ENCODE data around the gene AGBL4.

AGBL4 gene

GRCh38 chr1:48718705-48719104, 1305.0 kb downstream of the AGBL4 start:
- TF ChIP-seq, protein P1, sequence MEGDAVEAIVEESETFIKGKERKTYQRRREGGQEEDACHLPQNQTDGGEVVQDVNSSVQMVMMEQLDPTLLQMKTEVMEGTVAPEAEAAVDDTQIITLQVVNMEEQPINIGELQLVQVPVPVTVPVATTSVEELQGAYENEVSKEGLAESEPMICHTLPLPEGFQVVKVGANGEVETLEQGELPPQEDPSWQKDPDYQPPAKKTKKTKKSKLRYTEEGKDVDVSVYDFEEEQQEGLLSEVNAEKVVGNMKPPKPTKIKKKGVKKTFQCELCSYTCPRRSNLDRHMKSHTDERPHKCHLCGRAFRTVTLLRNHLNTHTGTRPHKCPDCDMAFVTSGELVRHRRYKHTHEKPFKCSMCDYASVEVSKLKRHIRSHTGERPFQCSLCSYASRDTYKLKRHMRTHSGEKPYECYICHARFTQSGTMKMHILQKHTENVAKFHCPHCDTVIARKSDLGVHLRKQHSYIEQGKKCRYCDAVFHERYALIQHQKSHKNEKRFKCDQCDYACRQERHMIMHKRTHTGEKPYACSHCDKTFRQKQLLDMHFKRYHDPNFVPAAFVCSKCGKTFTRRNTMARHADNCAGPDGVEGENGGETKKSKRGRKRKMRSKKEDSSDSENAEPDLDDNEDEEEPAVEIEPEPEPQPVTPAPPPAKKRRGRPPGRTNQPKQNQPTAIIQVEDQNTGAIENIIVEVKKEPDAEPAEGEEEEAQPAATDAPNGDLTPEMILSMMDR (conservative IDR thresholded peaks at IDR 0.05), result no peak
- no peak overlapping the region for H3K27ac ChIP-seq

GRCh38 chr1:48718116-48718630, 1305.6 kb downstream of the AGBL4 start:
- TF ChIP-seq, protein P1 (conservative IDR thresholded peaks at IDR 0.05), result no peak

DNA sequence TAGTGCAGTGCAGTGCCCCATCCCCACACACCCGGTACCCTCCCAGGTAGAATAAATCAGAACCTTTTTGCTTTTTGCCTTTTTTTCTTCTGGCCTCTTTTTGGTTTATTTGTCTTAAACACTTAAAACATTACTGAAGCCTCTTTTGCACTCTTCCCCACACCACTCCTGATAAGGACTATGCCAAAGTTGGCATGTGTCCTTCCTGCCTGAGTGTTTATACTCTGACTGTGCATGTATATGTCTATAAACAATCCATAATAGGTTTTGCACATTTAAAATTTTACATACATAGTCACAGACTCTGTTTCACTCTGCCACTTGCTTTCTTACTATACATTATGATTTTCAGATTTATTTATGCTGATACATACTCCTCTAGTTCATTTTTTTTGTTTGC, 1306.7 kb downstream of the AGBL4 start:
- H3K27ac ChIP-seq, result no peak overlapping the region
- TF ChIP-seq, protein P1 (conservative IDR thresholded peaks at IDR 0.05), result no peak

More at GRCh38 chr1:48718116-48718630, 1305.6 kb downstream of the AGBL4 start:
- no peak overlapping the region for H3K27ac ChIP-seq

- TF ChIP-seq, protein P1 (conservative IDR thresholded peaks at IDR 0.05), result no peak
- no peak overlapping the region for H3K27ac ChIP-seq
These were observed 1307.8 kb downstream of the AGBL4 start for GRCh38 chr1:48715921-48716320.

- TF ChIP-seq, protein P1 (conservative IDR thresholded peaks at IDR 0.05), result no peak
- H3K27ac ChIP-seq, result no peak overlapping the region
These were observed 1312.8 kb downstream of the AGBL4 start for GRCh38 chr1:48710915-48711314.

- no peak overlapping the region for H3K27ac ChIP-seq
- TF ChIP-seq, protein P1 (conservative IDR thresholded peaks at IDR 0.05), result no peak
These were observed 1313.4 kb downstream of the AGBL4 start for GRCh38 chr1:48710318-48710717.

- no peak overlapping the region for H3K27ac ChIP-seq
- TF ChIP-seq, protein P1 (conservative IDR thresholded peaks at IDR 0.05), result no peak
These were observed 1319.0 kb downstream of the AGBL4 start for GRCh38 chr1:48704736-48705135.
